ENCODE measurements around the gene EXOC2.

DNA sequence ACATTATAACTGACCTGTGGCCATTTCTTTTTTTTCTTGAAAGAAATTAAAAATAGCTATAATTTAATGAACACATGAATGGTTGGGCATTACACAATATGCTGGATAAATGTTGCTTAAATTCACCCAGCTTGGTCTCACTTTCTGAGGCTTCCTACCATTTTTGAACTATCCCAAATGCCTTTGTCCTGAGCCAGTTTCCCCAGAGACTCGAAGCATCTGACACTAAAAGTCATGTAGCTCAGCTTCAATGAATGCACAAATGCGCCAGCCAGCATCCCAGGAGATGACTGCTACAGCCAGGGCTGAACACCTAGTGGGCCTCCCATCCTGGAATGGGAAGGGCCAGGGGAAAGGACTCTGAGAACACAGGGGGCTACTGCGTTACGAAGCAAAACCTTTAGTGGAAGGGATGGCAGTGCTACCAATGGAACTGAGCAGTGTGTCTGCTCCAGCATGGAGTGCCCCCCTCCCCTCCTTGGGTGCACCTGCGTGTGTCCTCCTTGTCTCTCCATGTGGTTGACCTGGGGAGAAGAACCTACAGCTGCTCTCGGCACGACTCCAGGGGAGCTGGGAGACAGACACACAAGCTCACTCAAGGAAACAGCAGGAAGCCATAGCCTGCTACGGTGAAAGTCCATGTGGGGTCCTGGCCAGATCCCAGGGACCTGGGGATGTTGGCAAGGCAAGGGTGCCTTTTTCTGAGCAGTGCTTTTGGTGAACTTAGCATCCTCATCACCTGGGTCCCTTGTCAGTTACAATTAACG lies 240.5 kb downstream of the EXOC2 start:
- TF ChIP-seq, protein P1, sequence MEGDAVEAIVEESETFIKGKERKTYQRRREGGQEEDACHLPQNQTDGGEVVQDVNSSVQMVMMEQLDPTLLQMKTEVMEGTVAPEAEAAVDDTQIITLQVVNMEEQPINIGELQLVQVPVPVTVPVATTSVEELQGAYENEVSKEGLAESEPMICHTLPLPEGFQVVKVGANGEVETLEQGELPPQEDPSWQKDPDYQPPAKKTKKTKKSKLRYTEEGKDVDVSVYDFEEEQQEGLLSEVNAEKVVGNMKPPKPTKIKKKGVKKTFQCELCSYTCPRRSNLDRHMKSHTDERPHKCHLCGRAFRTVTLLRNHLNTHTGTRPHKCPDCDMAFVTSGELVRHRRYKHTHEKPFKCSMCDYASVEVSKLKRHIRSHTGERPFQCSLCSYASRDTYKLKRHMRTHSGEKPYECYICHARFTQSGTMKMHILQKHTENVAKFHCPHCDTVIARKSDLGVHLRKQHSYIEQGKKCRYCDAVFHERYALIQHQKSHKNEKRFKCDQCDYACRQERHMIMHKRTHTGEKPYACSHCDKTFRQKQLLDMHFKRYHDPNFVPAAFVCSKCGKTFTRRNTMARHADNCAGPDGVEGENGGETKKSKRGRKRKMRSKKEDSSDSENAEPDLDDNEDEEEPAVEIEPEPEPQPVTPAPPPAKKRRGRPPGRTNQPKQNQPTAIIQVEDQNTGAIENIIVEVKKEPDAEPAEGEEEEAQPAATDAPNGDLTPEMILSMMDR (IDR thresholded peaks at IDR 0.05; ENCODE audit: extremely low read depth in 1 of 2, insufficient read depth in 1 of 2, low read depth in 1 of 2, low read length in 2 of 2): no peak
- TF ChIP-seq POLR2A (IDR thresholded peaks at IDR 0.05; ENCODE audit: low read depth, low read length) (no peak), EZH2 (IDR thresholded peaks at IDR 0.05; ENCODE audit: borderline replicate concordance, low read depth, low read length, severe bottlenecking) (no peak), FOS (IDR thresholded peaks at IDR 0.05; ENCODE audit: borderline replicate concordance, insufficient read depth, low read length) (no peak), GATA2 (IDR thresholded peaks at IDR 0.05; ENCODE audit: insufficient read depth, insufficient read length, low read depth, low read length) (no peak), POLR2AphosphoS5 (IDR thresholded peaks at IDR 0.05; ENCODE audit: insufficient read depth, low read depth, low read length) (no peak), MYC (IDR thresholded peaks at IDR 0.05; ENCODE audit: low read depth, low read length) (no peak), JUN (IDR thresholded peaks at IDR 0.05; ENCODE audit: borderline replicate concordance, insufficient read depth, insufficient read length, low read depth) (no peak)
- TF ChIP-seq, protein P2, sequence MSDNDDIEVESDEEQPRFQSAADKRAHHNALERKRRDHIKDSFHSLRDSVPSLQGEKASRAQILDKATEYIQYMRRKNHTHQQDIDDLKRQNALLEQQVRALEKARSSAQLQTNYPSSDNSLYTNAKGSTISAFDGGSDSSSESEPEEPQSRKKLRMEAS (IDR thresholded peaks at IDR 0.05; ENCODE audit: insufficient read depth, insufficient read length): no peak
